ENCODE data around the gene WDR37. TPM values are rescaled to one million over a fixed set of nuclear protein-coding genes. Genes with fewer than 3 reads are reported as not detected.

The WDR37 gene
- total RNA-seq, 2 experiments from 2014 or later = 22.0 to 26.4 TPM

GRCh38 chr10:1119501-1119900, 63.3 kb downstream of the WDR37 start:
- Mint-ChIP-seq H3K9me3 (ENCODE audit: low read depth) (no peaks in the 10 kb centered on the region), H3K4me1 (peaks cover 22% of the 10 kb centered on the region), H3K4me3 (no peak overlapping the region), H3K27ac (no peak overlapping the region), H3K27me3 (no peaks in the 10 kb centered on the region), H3K36me3 (peaks cover 64% of the 10 kb centered on the region)
- ATAC-seq (no peak), DNase-seq (no peak)
- CTCF ChIA-PET = interaction anchor here (1.7 kb wide), 1 partner anchor 9 kb away, joined by 4 read pairs; no protein-coding TSS in a partner anchor

GRCh38 chr10:1120306-1120705, 64.1 kb downstream of the WDR37 start:
- ATAC-seq = no peak
- H3K9me3 Mint-ChIP-seq (ENCODE audit: low read depth) = no peaks in the 10 kb centered on the region
- H3K36me3 Mint-ChIP-seq = peaks cover 65% of the 10 kb centered on the region
- no peak overlapping the region for H3K27ac Mint-ChIP-seq
- CTCF ChIA-PET = interaction anchor here (1.7 kb wide), 1 partner anchor 10 kb away, joined by 4 read pairs; no protein-coding TSS in a partner anchor
- DNase-seq = no peak
- peaks cover 22% of the 10 kb centered on the region for H3K4me1 Mint-ChIP-seq
- H3K27me3 Mint-ChIP-seq = no peaks in the 10 kb centered on the region
- H3K4me3 Mint-ChIP-seq = no peak overlapping the region

GRCh38 chr10:1120801-1121211, 64.6 kb downstream of the WDR37 start:
- no peaks in the 10 kb centered on the region for H3K27me3 Mint-ChIP-seq
- H3K4me3 Mint-ChIP-seq = no peak overlapping the region
- H3K9me3 Mint-ChIP-seq (ENCODE audit: low read depth) = no peaks in the 10 kb centered on the region
- ATAC-seq = no peak
- peaks cover 64% of the 10 kb centered on the region for H3K36me3 Mint-ChIP-seq
- DNase-seq = no peak
- H3K4me1 Mint-ChIP-seq = peaks cover 22% of the 10 kb centered on the region
- H3K27ac Mint-ChIP-seq = no peak overlapping the region
- CTCF ChIA-PET = no interaction called here

- Mint-ChIP-seq H3K27me3 (no peaks in the 10 kb centered on the region), H3K36me3 (peaks cover 59% of the 10 kb centered on the region), H3K4me1 (peaks cover 21% of the 10 kb centered on the region), H3K9me3 (ENCODE audit: low read depth) (no peaks in the 10 kb centered on the region), H3K4me3 (no peak overlapping the region), H3K27ac (no peak overlapping the region)
- DNase-seq = no peak
- CTCF ChIA-PET = no interaction called here
- ATAC-seq = no peak
Observed at GRCh38 chr10:1121271-1121970, 65.2 kb downstream of the WDR37 start.

- Mint-ChIP-seq H3K27me3 (no peaks in the 10 kb centered on the region), H3K36me3 (peaks cover 53% of the 10 kb centered on the region), H3K4me1 (peaks cover 20% of the 10 kb centered on the region), H3K9me3 (ENCODE audit: low read depth) (no peaks in the 10 kb centered on the region), H3K4me3 (no peak overlapping the region), H3K27ac (no peak overlapping the region)
- CTCF ChIA-PET = no interaction called here
- ATAC-seq (no peak), DNase-seq (no peak)
Observed at GRCh38 chr10:1122349-1122748, 66.2 kb downstream of the WDR37 start.

GRCh38 chr10:1123198-1123597, 67.0 kb downstream of the WDR37 start:
- Mint-ChIP-seq H3K27me3 (no peaks in the 10 kb centered on the region), H3K27ac (no peak overlapping the region), H3K36me3 (peaks cover 53% of the 10 kb centered on the region), H3K4me3 (no peak overlapping the region), H3K9me3 (ENCODE audit: low read depth) (no peaks in the 10 kb centered on the region), H3K4me1 (peaks cover 16% of the 10 kb centered on the region)
- DNase-seq (no peak), ATAC-seq (no peak)
- CTCF ChIA-PET = no interaction called here

GRCh38 chr10:1123972-1124371, 67.8 kb downstream of the WDR37 start:
- CTCF ChIA-PET = no interaction called here
- ATAC-seq (no peak), DNase-seq (no peak)
- H3K27me3 Mint-ChIP-seq = no peaks in the 10 kb centered on the region
- H3K4me3 Mint-ChIP-seq = no peak overlapping the region
- peaks cover 55% of the 10 kb centered on the region for H3K36me3 Mint-ChIP-seq
- H3K9me3 Mint-ChIP-seq (ENCODE audit: low read depth) = no peaks in the 10 kb centered on the region
- no peak overlapping the region for H3K27ac Mint-ChIP-seq
- peaks cover 15% of the 10 kb centered on the region for H3K4me1 Mint-ChIP-seq

- Mint-ChIP-seq H3K27ac (no peak overlapping the region), H3K27me3 (no peaks in the 10 kb centered on the region), H3K4me3 (no peak overlapping the region), H3K9me3 (ENCODE audit: low read depth) (no peaks in the 10 kb centered on the region), H3K4me1 (peaks cover 15% of the 10 kb centered on the region), H3K36me3 (peaks cover 60% of the 10 kb centered on the region)
- CTCF ChIA-PET = no interaction called here
- no peak for ATAC-seq
- no peak for DNase-seq
Observed at GRCh38 chr10:1124796-1125195, 68.6 kb downstream of the WDR37 start.

- H3K4me3 Mint-ChIP-seq = no peak overlapping the region
- no peaks in the 10 kb centered on the region for H3K9me3 Mint-ChIP-seq (ENCODE audit: low read depth)
- no peak for ATAC-seq
- no peak overlapping the region for H3K27ac Mint-ChIP-seq
- no peak for DNase-seq
- peaks cover 72% of the 10 kb centered on the region for H3K36me3 Mint-ChIP-seq
- peaks cover 15% of the 10 kb centered on the region for H3K4me1 Mint-ChIP-seq
- CTCF ChIA-PET = no interaction called here
- no peaks in the 10 kb centered on the region for H3K27me3 Mint-ChIP-seq
Observed at GRCh38 chr10:1126461-1126860, 70.3 kb downstream of the WDR37 start.

GRCh38 chr10:1127629-1128028, 71.4 kb downstream of the WDR37 start:
- Mint-ChIP-seq H3K9me3 (ENCODE audit: low read depth) (no peaks in the 10 kb centered on the region), H3K27ac (no peak overlapping the region), H3K4me3 (no peak overlapping the region), H3K36me3 (peaks cover 66% of the 10 kb centered on the region), H3K27me3 (no peaks in the 10 kb centered on the region), H3K4me1 (peaks cover 12% of the 10 kb centered on the region)
- DNase-seq = no peak
- ATAC-seq = no peak
- CTCF ChIA-PET = no interaction called here

GRCh38 chr10:1128115-1128514, 71.9 kb downstream of the WDR37 start:
- peaks cover 63% of the 10 kb centered on the region for H3K36me3 Mint-ChIP-seq
- H3K27me3 Mint-ChIP-seq = no peaks in the 10 kb centered on the region
- DNase-seq (no peak), ATAC-seq (no peak)
- H3K4me3 Mint-ChIP-seq = no peak overlapping the region
- H3K27ac Mint-ChIP-seq = no peak overlapping the region
- H3K9me3 Mint-ChIP-seq (ENCODE audit: low read depth) = no peaks in the 10 kb centered on the region
- CTCF ChIA-PET = no interaction called here
- peaks cover 14% of the 10 kb centered on the region for H3K4me1 Mint-ChIP-seq

GRCh38 chr10:1128649-1129048, 72.5 kb downstream of the WDR37 start:
- ATAC-seq = no peak
- no peak for DNase-seq
- Mint-ChIP-seq H3K27me3 (no peaks in the 10 kb centered on the region), H3K4me1 (peaks cover 15% of the 10 kb centered on the region), H3K36me3 (peaks cover 58% of the 10 kb centered on the region), H3K4me3 (no peak overlapping the region), H3K27ac (no peak overlapping the region), H3K9me3 (ENCODE audit: low read depth) (no peaks in the 10 kb centered on the region)
- CTCF ChIA-PET = no interaction called here

- Mint-ChIP-seq H3K9me3 (ENCODE audit: low read depth) (no peaks in the 10 kb centered on the region), H3K36me3 (peaks cover 44% of the 10 kb centered on the region), H3K4me3 (no peak overlapping the region), H3K27ac (no peak overlapping the region), H3K4me1 (peaks cover 16% of the 10 kb centered on the region), H3K27me3 (no peaks in the 10 kb centered on the region)
- CTCF ChIA-PET = no interaction called here
- DNase-seq (no peak), ATAC-seq (no peak)
Observed at GRCh38 chr10:1130226-1130625, 74.0 kb downstream of the WDR37 start.

- H3K4me3 Mint-ChIP-seq = no peak overlapping the region
- no peak overlapping the region for H3K27ac Mint-ChIP-seq
- peaks cover 16% of the 10 kb centered on the region for H3K4me1 Mint-ChIP-seq
- H3K36me3 Mint-ChIP-seq = peaks cover 41% of the 10 kb centered on the region
- CTCF ChIA-PET = interaction anchor here (0.9 kb wide), 1 partner anchor 21 kb away, joined by 3 read pairs; no protein-coding TSS in a partner anchor
- no peak for ATAC-seq
- H3K9me3 Mint-ChIP-seq (ENCODE audit: low read depth) = no peaks in the 10 kb centered on the region
- no peaks in the 10 kb centered on the region for H3K27me3 Mint-ChIP-seq
- no peak for DNase-seq
Observed at GRCh38 chr10:1130995-1131790, 75.0 kb downstream of the WDR37 start.
